Type B pancreatic cell (in vitro differentiated cells): ENCODE measurements around the gene PYM1. TPM values are rescaled to one million over a fixed set of nuclear protein-coding genes. Genes with fewer than 3 reads are reported as not detected.
A peak's percentile ranks its signal among the peaks of the same experiment; 100 is the strongest.
"Not testable (repeated sequence)": the region's sequence is repeated elsewhere in the genome, so short reads cannot be mapped to it uniquely, and the experiment has no call there.

ENCODE experiments used
- DNase-seq: peaks from one replicate; pipeline ENCODE4 v3.0.0; 2021; ENCODE audit warnings: mixed read lengths; ENCODE audit not compliant: unreplicated experiment; ENCODE audit errors: extremely low spot score
- H3K27ac Mint-ChIP-seq: 2 replicates; pipeline ENCODE4 v1.8.0; 2021; ENCODE audit warnings: mild to moderate bottlenecking, mixed read lengths
- H3K27me3 Mint-ChIP-seq: 2 replicates; pipeline ENCODE4 v1.8.0; 2021; ENCODE audit warnings: mixed read lengths
- H3K36me3 Mint-ChIP-seq: 2 replicates; pipeline ENCODE4 v1.8.0; 2021; ENCODE audit warnings: mixed read lengths
- H3K4me1 Mint-ChIP-seq: one replicate; pipeline ENCODE4 v1.8.0; 2021; ENCODE audit warnings: mixed read lengths; ENCODE audit not compliant: unreplicated experiment
- H3K4me3 Mint-ChIP-seq: 2 replicates; pipeline ENCODE4 v1.8.0; 2021; ENCODE audit warnings: mild to moderate bottlenecking, mixed read lengths
- H3K9me3 Mint-ChIP-seq: 2 replicates; pipeline ENCODE4 v1.8.0; 2021; ENCODE audit warnings: mixed read lengths
- CTCF ChIP-seq: fragments of 200-600 bp; sonication (generic); conservative IDR thresholded peaks from 2 replicates; pipeline ENCODE4 v1.5.0; 2021; ENCODE audit warnings: antibody characterized with exemption, mild to moderate bottlenecking
- total RNA-seq: library from RNA; stranded (reverse); gene quantifications from 2 replicates; pipeline ENCODE4 v1.2.1, GENCODE V29; 2021; ENCODE audit warnings: low replicate concordance

PYM1 gene
- total RNA-seq, 1 donor from 2014 or later, result 28.0 TPM

GRCh38 chr12:55875704-55876467, 51.8 kb downstream of the PYM1 start:
- H3K36me3 Mint-ChIP-seq, result peaks cover 7% of the 10 kb centered on the region
- no peak overlapping the region for H3K4me3 Mint-ChIP-seq
- no peak for TF ChIP-seq CTCF
- peak overlapping the region; percentile 61 for H3K27ac Mint-ChIP-seq
- peaks cover 16% of the 10 kb centered on the region for H3K4me1 Mint-ChIP-seq
- H3K27me3 Mint-ChIP-seq, result no peaks in the 10 kb centered on the region
- peaks cover 8% of the 10 kb centered on the region for H3K9me3 Mint-ChIP-seq
- no peak for DNase-seq

DNA sequence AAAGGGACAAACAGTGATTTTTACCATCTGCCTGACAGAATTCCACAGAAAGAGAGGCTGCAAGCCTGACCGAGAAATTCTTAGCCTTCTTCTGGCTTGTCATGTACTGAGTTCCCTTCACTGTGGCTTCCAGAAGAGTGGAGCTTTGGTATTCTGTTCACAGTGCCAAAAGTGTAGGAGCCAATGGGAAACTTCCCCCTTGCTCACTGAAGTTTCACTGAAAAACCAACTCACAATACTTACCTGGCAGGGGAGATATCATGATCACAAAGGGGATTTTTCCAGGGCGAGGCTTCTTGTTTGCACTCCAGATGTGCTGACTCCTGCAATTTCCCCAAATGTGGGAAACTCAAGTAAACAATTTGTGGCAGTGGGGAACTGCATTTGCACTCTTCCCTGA, 53.3 kb downstream of the PYM1 start:
- Mint-ChIP-seq H3K27me3 (no peaks in the 10 kb centered on the region), H3K27ac (no peak overlapping the region), H3K4me3 (no peak overlapping the region), H3K9me3 (peaks cover 8% of the 10 kb centered on the region), H3K36me3 (peaks cover 7% of the 10 kb centered on the region), H3K4me1 (peaks cover 16% of the 10 kb centered on the region)
- DNase-seq, result no peak
- TF ChIP-seq CTCF, result no peak

DNA sequence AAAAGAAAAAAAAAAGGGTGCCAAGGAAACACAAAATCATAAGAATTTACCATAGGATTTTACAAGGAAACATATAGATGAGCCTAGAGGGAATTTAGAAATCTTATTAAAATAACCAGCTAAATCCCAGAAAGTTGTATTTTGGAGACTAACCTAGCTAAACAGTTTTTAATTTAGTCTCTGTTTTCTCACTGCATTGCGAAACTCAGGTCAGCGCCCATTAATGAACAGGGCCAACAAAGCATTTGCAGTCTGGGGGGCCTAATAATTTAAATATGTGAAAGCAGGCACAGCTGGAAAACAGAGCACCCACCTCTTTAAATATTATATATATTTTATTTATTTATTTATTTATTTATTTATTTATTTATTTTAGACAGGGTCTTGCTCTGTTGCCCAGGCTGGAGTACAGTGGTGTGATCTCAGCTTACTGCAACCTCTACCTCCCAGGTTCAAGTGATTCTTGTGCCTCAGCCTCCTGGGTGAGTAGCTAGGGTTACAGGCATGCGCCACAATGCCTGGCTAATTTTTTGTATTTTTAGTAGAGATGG, 61.2 kb downstream of the PYM1 start:
- not testable (repeated sequence) for DNase-seq, H3K27me3 Mint-ChIP-seq, H3K4me3 Mint-ChIP-seq, H3K27ac Mint-ChIP-seq, H3K36me3 Mint-ChIP-seq, H3K4me1 Mint-ChIP-seq, H3K9me3 Mint-ChIP-seq

GRCh38 chr12:55865327-55865726, 62.4 kb downstream of the PYM1 start:
- no peaks in the 10 kb centered on the region for H3K4me1 Mint-ChIP-seq
- no peaks in the 10 kb centered on the region for H3K27me3 Mint-ChIP-seq
- DNase-seq, result no peak
- H3K27ac Mint-ChIP-seq, result no peak overlapping the region
- no peaks in the 10 kb centered on the region for H3K36me3 Mint-ChIP-seq
- H3K9me3 Mint-ChIP-seq, result no peaks in the 10 kb centered on the region
- TF ChIP-seq CTCF, result no peak
- H3K4me3 Mint-ChIP-seq, result no peak overlapping the region

DNA sequence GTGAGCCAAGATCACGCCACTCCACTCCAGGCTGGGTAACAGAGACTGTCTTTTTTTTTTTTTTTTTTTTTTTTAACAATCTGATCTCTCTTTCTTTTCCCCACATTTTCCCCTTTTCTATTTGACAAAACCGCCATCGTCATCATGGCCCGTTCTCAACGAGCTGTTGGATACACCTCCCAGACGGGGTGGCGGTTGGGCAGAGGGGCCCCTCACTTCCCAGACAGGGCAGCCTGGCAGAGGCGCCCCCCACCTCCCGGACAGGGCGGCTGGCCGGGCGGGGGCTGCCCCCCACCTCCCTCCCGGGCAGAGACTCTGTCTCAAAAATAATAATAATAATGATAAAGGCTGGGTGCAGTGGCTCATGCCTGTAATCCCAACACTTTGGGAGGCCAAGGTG, 64.8 kb downstream of the PYM1 start:
- not testable (repeated sequence) for H3K27ac Mint-ChIP-seq, H3K36me3 Mint-ChIP-seq, H3K4me1 Mint-ChIP-seq, H3K4me3 Mint-ChIP-seq, H3K9me3 Mint-ChIP-seq, DNase-seq, H3K27me3 Mint-ChIP-seq

- no peaks in the 10 kb centered on the region for H3K9me3 Mint-ChIP-seq
- no peak for DNase-seq
- H3K27me3 Mint-ChIP-seq, result no peaks in the 10 kb centered on the region
- H3K36me3 Mint-ChIP-seq, result no peaks in the 10 kb centered on the region
- no peak overlapping the region for H3K27ac Mint-ChIP-seq
- no peak for TF ChIP-seq CTCF
- H3K4me3 Mint-ChIP-seq, result no peak overlapping the region
- no peaks in the 10 kb centered on the region for H3K4me1 Mint-ChIP-seq
Measured at GRCh38 chr12:55862286-55862685, 65.4 kb downstream of the PYM1 start.
